GM21619 (cell line): ENCODE results near the gene SUMF2.
A peak's percentile ranks its signal among the peaks of the same experiment; 100 is the strongest.
"Not testable (repeated sequence)": the region's sequence is repeated elsewhere in the genome, so short reads cannot be mapped to it uniquely, and the experiment has no call there.

Experiments
- ATAC-seq: cut with Tn5 transposase; IDR thresholded peaks from one replicate; pipeline ENCODE4 v1.9.1; 2021; ENCODE audit not compliant: unreplicated experiment

SUMF2 gene

DNA sequence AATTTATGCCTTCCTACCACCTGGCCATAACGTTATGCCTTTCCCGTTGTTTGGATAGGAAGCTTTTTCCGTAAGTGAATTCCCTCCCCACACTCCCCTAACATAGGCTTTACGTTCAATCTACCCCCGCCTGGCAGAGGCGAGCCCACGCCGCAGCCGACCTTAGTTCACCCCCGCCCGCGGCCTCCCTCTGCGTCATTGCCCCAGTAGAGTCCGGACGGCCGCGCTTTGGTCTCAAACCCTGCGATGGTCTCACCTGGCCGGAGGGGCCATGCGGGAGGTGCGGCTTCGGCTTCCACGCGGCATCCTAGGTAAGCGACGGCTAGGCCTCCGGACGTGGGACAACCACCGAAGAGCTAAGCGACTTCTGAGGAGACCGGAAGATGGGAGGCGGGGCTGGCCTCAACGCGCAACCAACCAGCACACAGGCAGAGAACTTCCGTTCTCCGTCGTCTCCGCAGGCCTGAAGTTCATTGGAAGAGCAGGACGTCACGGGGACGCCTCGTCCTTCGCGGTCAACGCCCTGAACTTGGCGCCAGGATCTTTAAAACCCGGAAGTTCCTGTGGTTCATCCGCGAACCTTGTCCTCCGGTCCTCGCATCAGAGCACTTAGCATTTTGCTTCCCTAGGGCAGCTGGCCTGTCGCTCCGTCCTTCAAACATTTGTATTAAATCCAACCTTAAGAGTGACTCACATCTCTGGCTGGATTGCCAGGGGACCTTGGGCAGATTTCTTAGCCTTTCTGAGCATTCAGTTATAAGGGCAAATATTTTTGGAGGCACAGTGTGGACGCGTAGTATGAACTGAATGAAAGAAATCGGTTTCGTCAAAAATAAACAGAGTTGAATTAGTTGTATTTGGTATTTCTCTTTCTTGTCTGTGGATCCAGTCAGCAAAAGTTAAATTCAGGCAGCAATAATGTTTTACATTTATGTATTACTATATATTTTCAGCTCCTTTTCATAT, 42.3 kb downstream of the SUMF2 start, which contains the start of gene CHCHD2:
CHCHD2 (minus strand) TSS at position 369 of the 966 bp plus-strand sequence; CDS start at position 306, 63 bp downstream.
- ATAC-seq = peak; percentile 99

- no peak for ATAC-seq
Observed at GRCh38 chr7:56107954-56108258, 43.8 kb downstream of the SUMF2 start.

GRCh38 chr7:56110611-56111010, 46.5 kb downstream of the SUMF2 start:
- ATAC-seq = no peak

DNA sequence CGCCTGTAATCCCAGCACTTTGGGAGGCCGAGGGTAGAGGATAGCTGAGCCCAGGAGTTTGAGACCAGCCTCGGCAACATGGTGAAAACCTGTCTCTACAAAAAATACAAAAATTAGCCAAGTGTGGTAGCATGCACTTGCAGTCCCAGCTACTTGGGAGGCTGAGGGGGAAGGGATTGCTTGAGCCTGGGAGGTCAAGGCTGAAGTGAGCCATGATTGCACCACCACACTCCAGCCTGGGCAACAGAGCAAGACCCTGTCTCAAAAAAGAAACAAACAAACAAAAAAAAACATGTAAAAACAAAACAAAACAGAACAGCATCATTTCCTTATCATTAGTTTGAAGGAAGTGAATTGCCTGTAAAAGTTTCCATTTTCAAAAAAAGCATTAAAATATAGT, 48.2 kb downstream of the SUMF2 start:
- not testable (repeated sequence) for ATAC-seq

- ATAC-seq = no peak
Observed at GRCh38 chr7:56115852-56116538, 51.9 kb downstream of the SUMF2 start, which contains the start of gene NUPR2. NUPR2 (minus strand) TSS chr7:56116417; CDS start chr7:56116314, 103 bp downstream.

DNA sequence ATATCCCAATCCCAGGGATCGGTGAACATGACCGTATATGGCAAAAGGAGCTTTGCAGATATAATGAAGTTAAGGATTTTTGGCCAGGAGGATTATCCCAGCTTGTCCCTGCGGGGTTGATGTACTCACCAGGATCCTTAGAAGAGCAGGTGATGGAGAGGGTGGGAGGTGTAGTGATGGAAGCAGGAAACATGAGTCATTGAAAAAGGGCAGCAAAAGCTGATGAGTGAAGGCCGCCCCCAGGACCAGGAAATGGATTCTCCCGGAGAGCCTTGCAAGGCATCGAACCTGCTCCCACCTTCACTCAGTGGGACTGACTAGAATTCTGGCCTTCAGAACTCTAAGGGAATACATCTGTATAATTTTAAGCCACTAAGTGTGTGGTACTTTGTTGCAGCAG, 57.4 kb downstream of the SUMF2 start:
- no peak for ATAC-seq

DNA sequence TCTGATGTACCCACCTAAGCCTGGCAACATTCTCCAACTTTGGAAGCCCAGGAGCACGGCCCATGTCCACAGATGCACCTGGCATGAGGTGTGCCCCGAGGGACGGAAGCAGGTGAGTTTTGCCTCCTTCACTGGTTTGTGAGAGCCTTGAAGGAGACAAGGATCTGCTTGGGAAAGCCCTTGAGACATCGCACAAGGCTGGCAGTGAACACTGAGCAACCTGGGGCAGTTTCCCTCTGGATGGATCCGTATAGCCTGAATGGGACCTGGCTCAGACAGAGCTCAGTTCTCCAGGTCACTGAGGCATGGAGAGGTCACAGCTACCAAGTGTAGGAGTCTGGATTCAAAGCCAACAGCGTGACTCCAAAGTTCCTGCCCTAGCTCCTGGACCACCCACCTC, 60.9 kb downstream of the SUMF2 start:
- ATAC-seq = no peak

GRCh38 chr7:56125831-56126230, 61.7 kb downstream of the SUMF2 start:
- no peak for ATAC-seq

- ATAC-seq = no peak
Observed at GRCh38 chr7:56127241-56127975, 63.3 kb downstream of the SUMF2 start.
